ENCODE data around the gene LY6G5C. TPM values are rescaled to one million over a fixed set of nuclear protein-coding genes. Genes with fewer than 3 reads are reported as not detected.

Gene LY6G5C
- total and polyA plus RNA-seq, 2 of the 13 experiments (the other 11 are each of a cell fraction or from before 2014, with no cell fraction given): 0.33 to 0.55 TPM

DNA sequence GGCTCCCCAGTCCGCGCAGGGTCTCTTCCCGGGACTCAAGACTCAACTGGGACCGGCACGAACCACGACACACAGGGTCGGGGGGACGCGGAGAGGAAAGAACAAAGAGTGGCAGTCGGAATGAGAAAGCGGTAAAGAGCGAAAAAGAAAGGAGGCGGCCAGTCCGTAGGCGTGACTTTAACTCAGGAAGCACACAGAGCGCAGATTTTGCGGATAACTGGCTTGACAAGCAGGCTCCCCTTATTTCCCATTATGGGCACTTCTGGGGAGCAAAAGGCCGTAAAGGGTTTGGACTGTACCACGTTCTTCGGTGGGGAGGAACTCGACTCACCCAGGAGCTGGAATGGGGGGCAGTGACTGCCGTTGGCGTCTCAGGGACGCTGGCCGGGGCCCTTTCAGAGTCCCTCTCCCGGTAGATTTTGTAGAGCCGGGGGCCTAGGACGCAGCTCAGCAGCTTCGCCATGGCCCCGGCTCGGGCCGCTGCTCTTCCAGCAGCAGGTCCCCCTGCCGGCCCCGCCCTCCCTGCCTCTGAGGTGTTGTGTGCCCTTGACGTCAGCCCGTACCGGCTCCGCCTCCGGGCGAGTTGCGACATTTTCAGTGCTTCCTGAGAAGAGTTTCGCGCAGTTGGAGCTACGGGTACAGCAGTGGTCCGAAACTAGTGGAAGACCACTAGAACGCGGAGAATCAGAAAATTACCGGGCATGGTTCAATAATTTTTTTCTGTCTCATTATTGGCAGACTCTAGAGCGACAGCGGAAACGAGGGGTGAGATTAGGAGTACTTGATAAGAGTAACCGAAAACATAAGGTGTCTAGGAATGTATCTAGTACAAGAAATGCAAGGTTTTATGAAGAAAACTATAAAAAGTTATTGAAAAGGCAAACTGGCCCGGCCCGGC lies 22.2 kb upstream of the LY6G5C start, which contains the start of gene ABHD16A (continued):
- peak; percentile 42; the same call in 1 of the 2 replicates for TF ChIP-seq SOX13 (IDR thresholded peaks at IDR 0.05)
- peak in 1 of 2 experiments; percentile 72; a peak in 2 of 4 replicates for TF ChIP-seq SOX13 (CRISPR knock-in tag; conservative IDR thresholded peaks at IDR 0.05 in 1 of 2, IDR thresholded peaks at IDR 0.05 in 1 of 2)
- TF ChIP-seq YEATS2 (CRISPR knock-in tag; IDR thresholded peaks at IDR 0.05; ENCODE audit: borderline replicate concordance): peak; percentile 94
- TF ChIP-seq, protein P1, sequence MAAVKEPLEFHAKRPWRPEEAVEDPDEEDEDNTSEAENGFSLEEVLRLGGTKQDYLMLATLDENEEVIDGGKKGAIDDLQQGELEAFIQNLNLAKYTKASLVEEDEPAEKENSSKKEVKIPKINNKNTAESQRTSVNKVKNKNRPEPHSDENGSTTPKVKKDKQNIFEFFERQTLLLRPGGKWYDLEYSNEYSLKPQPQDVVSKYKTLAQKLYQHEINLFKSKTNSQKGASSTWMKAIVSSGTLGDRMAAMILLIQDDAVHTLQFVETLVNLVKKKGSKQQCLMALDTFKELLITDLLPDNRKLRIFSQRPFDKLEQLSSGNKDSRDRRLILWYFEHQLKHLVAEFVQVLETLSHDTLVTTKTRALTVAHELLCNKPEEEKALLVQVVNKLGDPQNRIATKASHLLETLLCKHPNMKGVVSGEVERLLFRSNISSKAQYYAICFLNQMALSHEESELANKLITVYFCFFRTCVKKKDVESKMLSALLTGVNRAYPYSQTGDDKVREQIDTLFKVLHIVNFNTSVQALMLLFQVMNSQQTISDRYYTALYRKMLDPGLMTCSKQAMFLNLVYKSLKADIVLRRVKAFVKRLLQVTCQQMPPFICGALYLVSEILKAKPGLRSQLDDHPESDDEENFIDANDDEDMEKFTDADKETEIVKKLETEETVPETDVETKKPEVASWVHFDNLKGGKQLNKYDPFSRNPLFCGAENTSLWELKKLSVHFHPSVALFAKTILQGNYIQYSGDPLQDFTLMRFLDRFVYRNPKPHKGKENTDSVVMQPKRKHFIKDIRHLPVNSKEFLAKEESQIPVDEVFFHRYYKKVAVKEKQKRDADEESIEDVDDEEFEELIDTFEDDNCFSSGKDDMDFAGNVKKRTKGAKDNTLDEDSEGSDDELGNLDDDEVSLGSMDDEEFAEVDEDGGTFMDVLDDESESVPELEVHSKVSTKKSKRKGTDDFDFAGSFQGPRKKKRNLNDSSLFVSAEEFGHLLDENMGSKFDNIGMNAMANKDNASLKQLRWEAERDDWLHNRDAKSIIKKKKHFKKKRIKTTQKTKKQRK (IDR thresholded peaks at IDR 0.05; ENCODE audit: low read length): no peak
- TF ChIP-seq, protein P2, sequence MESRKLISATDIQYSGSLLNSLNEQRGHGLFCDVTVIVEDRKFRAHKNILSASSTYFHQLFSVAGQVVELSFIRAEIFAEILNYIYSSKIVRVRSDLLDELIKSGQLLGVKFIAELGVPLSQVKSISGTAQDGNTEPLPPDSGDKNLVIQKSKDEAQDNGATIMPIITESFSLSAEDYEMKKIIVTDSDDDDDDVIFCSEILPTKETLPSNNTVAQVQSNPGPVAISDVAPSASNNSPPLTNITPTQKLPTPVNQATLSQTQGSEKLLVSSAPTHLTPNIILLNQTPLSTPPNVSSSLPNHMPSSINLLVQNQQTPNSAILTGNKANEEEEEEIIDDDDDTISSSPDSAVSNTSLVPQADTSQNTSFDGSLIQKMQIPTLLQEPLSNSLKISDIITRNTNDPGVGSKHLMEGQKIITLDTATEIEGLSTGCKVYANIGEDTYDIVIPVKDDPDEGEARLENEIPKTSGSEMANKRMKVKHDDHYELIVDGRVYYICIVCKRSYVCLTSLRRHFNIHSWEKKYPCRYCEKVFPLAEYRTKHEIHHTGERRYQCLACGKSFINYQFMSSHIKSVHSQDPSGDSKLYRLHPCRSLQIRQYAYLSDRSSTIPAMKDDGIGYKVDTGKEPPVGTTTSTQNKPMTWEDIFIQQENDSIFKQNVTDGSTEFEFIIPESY (CRISPR knock-in tag; IDR thresholded peaks at IDR 0.05): peak; percentile 52
- peak; percentile 74; the same call in 1 of the 2 replicates for TF ChIP-seq FOSL2 (CRISPR knock-in tag; IDR thresholded peaks at IDR 0.05)
- TF ChIP-seq, protein P3, sequence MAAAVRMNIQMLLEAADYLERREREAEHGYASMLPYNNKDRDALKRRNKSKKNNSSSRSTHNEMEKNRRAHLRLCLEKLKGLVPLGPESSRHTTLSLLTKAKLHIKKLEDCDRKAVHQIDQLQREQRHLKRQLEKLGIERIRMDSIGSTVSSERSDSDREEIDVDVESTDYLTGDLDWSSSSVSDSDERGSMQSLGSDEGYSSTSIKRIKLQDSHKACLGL (CRISPR knock-in tag; IDR thresholded peaks at IDR 0.05): peak; percentile 71; the same call in 1 of the 2 replicates
- peak; percentile 11; the same call in 1 of the 2 replicates for TF ChIP-seq MIER2 (CRISPR knock-in tag; IDR thresholded peaks at IDR 0.05)
- TF ChIP-seq ELF1 (CRISPR knock-in tag; IDR thresholded peaks at IDR 0.05): peak; percentile 92
- no peak for TF ChIP-seq RBM22 (optimal IDR thresholded peaks at IDR 0.05; ENCODE audit: low read length)
- TF ChIP-seq, protein P4, sequence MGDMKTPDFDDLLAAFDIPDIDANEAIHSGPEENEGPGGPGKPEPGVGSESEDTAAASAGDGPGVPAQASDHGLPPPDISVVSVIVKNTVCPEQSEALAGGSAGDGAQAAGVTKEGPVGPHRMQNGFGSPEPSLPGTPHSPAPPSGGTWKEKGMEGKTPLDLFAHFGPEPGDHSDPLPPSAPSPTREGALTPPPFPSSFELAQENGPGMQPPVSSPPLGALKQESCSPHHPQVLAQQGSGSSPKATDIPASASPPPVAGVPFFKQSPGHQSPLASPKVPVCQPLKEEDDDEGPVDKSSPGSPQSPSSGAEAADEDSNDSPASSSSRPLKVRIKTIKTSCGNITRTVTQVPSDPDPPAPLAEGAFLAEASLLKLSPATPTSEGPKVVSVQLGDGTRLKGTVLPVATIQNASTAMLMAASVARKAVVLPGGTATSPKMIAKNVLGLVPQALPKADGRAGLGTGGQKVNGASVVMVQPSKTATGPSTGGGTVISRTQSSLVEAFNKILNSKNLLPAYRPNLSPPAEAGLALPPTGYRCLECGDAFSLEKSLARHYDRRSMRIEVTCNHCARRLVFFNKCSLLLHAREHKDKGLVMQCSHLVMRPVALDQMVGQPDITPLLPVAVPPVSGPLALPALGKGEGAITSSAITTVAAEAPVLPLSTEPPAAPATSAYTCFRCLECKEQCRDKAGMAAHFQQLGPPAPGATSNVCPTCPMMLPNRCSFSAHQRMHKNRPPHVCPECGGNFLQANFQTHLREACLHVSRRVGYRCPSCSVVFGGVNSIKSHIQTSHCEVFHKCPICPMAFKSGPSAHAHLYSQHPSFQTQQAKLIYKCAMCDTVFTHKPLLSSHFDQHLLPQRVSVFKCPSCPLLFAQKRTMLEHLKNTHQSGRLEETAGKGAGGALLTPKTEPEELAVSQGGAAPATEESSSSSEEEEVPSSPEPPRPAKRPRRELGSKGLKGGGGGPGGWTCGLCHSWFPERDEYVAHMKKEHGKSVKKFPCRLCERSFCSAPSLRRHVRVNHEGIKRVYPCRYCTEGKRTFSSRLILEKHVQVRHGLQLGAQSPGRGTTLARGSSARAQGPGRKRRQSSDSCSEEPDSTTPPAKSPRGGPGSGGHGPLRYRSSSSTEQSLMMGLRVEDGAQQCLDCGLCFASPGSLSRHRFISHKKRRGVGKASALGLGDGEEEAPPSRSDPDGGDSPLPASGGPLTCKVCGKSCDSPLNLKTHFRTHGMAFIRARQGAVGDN (CRISPR knock-in tag; IDR thresholded peaks at IDR 0.05): peak; percentile 89
- no peak for TF ChIP-seq ZNF552 (CRISPR knock-in tag; IDR thresholded peaks at IDR 0.05; ENCODE audit: borderline replicate concordance)
- 0 out of 2 replicates have a peak, but pooled peaks have one; percentile 58 for TF ChIP-seq ZNF33A (CRISPR knock-in tag; IDR thresholded peaks at IDR 0.05; ENCODE audit: borderline replicate concordance)
- peak; percentile 100 for TF ChIP-seq CEBPG (CRISPR knock-in tag; IDR thresholded peaks at IDR 0.05)
- TF ChIP-seq, protein P5, sequence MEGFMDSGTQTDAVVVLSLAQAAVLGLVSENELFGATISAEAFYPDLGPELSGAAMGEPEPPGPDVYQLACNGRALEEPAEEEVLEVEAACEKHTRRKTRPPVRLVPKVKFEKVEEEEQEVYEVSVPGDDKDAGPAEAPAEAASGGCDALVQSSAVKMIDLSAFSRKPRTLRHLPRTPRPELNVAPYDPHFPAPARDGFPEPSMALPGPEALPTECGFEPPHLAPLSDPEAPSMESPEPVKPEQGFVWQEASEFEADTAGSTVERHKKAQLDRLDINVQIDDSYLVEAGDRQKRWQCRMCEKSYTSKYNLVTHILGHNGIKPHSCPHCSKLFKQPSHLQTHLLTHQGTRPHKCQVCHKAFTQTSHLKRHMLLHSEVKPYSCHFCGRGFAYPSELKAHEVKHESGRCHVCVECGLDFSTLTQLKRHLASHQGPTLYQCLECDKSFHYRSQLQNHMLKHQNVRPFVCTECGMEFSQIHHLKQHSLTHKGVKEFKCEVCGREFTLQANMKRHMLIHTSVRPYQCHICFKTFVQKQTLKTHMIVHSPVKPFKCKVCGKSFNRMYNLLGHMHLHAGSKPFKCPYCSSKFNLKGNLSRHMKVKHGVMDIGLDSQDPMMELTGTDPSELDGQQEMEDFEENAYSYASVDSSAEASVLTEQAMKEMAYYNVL (CRISPR knock-in tag; IDR thresholded peaks at IDR 0.05; ENCODE audit: borderline replicate concordance): peak; percentile 86; the same call in 1 of the 2 replicates
